H1 (cell line): ENCODE results near the gene ZDHHC11. TPM values are rescaled to one million over a fixed set of nuclear protein-coding genes. Genes with fewer than 3 reads are reported as not detected.

Experiments used
- CTCF ChIA-PET: fragments of 300-600 bp; sonication (Branson Sonifier 250); formaldehyde crosslinking; loops from one replicate; lab custom pipeline; 2021; ENCODE audit not compliant: partially characterized antibody; lab: Charles Lee
- POLR2A ChIA-PET: fragments of 300-600 bp; sonication (Branson Sonifier 250); formaldehyde crosslinking; loops from one replicate; lab custom pipeline; 2021; ENCODE audit warnings: inconsistent platforms; ENCODE audit not compliant: partially characterized antibody; lab: Charles Lee
- DNase-seq, 2 experiments: peaks; one replicate each; pipeline versions ENCODE4 v3.0.0 to v3.0.0-alpha.2; 2010 to 2022; ENCODE audit warnings: low spot score in 2 of 2, low read depth in 1 of 2, mixed read lengths in 1 of 2
- FAIRE-seq: peaks from 2 replicates; lab custom pipeline; 2011; peaks lifted over from hg19 to GRCh38; lab: Jason Lieb, UNC
- H2AFZ ChIP-seq: 2 replicates; pipeline ENCODE4 v1.8.1; 2012; ENCODE audit warnings: low read length, inconsistent platforms
- H2AK5ac ChIP-seq: 2 replicates; pipeline ENCODE4 v1.6.1; 2013; ENCODE audit warnings: low read depth, low read length
- H2BK120ac ChIP-seq: replicated peaks from 2 replicates; pipeline ENCODE3; 2013; ENCODE audit warnings: low read depth, low read length, inconsistent platforms
- H2BK12ac ChIP-seq: 2 replicates; pipeline ENCODE4 v1.6.1; 2013; ENCODE audit warnings: low read depth, low read length
- H2BK15ac ChIP-seq: 2 replicates; pipeline ENCODE4 v1.6.1; 2013; ENCODE audit warnings: low read length
- H2BK20ac ChIP-seq: 2 replicates; pipeline ENCODE4 v1.6.1; 2013; ENCODE audit warnings: low read length
- H2BK5ac ChIP-seq: 2 replicates; pipeline ENCODE4 v1.6.1; 2013; ENCODE audit warnings: low read depth, low read length
- H3K14ac ChIP-seq: 2 replicates; pipeline ENCODE4 v1.6.1; 2013; ENCODE audit warnings: inconsistent platforms; ENCODE audit not compliant: insufficient read length
- H3K18ac ChIP-seq: 2 replicates; pipeline ENCODE4 v1.6.1; 2013; ENCODE audit warnings: low read length; ENCODE audit errors: extremely low read depth
- H3K23ac ChIP-seq: 2 replicates; pipeline ENCODE4 v1.6.1; 2013; ENCODE audit warnings: inconsistent platforms; ENCODE audit not compliant: insufficient read length
- H3K23me2 ChIP-seq: 2 replicates; pipeline ENCODE4 v1.6.1; 2013; ENCODE audit warnings: low read depth, low read length
- H3K27ac ChIP-seq: 2 replicates; pipeline ENCODE4 v1.6.1; 2011; ENCODE audit warnings: low read depth, low read length, inconsistent platforms
- H3K27me3 ChIP-seq, 4 experiments: replicated peaks in 1 of 4; 1 replicate in 1 of 4; 2 replicates in 3 of 4; pipeline versions ENCODE4 v1.6.1 to v1.8.1; 2011 to 2013; ENCODE audit warnings: low read length in 3 of 4, mild to moderate bottlenecking in 3 of 4, inconsistent platforms in 2 of 4, mixed read lengths in 2 of 4, moderate library complexity in 1 of 4; ENCODE audit not compliant: control insufficient read depth in 3 of 4, insufficient read depth in 3 of 4; ENCODE audit errors: extremely low read depth in 1 of 4
- H3K36me3 ChIP-seq, 4 experiments: 2 replicates each; pipeline versions ENCODE4 v1.6.1 to v1.8.1; 2011 to 2013; ENCODE audit warnings: mild to moderate bottlenecking in 4 of 4, low read length in 3 of 4, moderate library complexity in 2 of 4, control low read depth in 1 of 4, inconsistent platforms in 1 of 4; ENCODE audit not compliant: insufficient read depth in 4 of 4, control insufficient read depth in 2 of 4
- H3K4ac ChIP-seq: replicated peaks from 2 replicates; pipeline ENCODE3; 2013; ENCODE audit warnings: low read length, low read depth, mixed read lengths, inconsistent platforms; ENCODE audit not compliant: insufficient read length
- H3K4me1 ChIP-seq, 4 experiments: replicated peaks in 1 of 4; 1 replicate in 1 of 4; 2 replicates in 3 of 4; pipeline versions ENCODE4 v1.6.1 to v1.8.1; 2011 to 2013; ENCODE audit warnings: low read length in 3 of 4, inconsistent platforms in 2 of 4, mixed read lengths in 1 of 4; ENCODE audit not compliant: insufficient read depth in 4 of 4, control insufficient read depth in 3 of 4
- H3K4me2 ChIP-seq, 2 experiments: 2 replicates each; pipeline versions ENCODE4 v1.6.1 to v1.8.1; 2011 to 2013; ENCODE audit warnings: low read depth in 2 of 2, low read length in 2 of 2, control low read depth in 1 of 2, inconsistent platforms in 1 of 2, mild to moderate bottlenecking in 1 of 2; ENCODE audit not compliant: insufficient read depth in 1 of 2
- H3K4me3 ChIP-seq, 4 experiments: fragments of 200-600, 300-600 bp in 1 of 4; sonication (generic), shearing (Covaris generic), sonication (Bioruptor Twin) in 1 of 4; 2 replicates each; pipeline versions ENCODE4 v1.5.1 to v1.8.1; 2011 to 2016; ENCODE audit warnings: low read length in 4 of 4, low read depth in 3 of 4, control low read depth in 2 of 4, inconsistent platforms in 2 of 4, mild to moderate bottlenecking in 2 of 4, mixed read lengths in 1 of 4, moderate library complexity in 1 of 4; ENCODE audit not compliant: insufficient read depth in 2 of 4; ENCODE audit errors: extremely low read depth in 1 of 4
- H3K56ac ChIP-seq: replicated peaks from 2 replicates; pipeline ENCODE3; 2013; ENCODE audit warnings: low read depth, mild to moderate bottlenecking, mixed read lengths, low read length, inconsistent platforms; ENCODE audit not compliant: insufficient read length
- H3K79me1 ChIP-seq: 2 replicates; pipeline ENCODE4 v1.6.1; 2013; ENCODE audit warnings: low read depth, low read length, control low read depth
- H3K79me2 ChIP-seq, 2 experiments: 2 replicates each; pipeline versions ENCODE4 v1.6.1 to v1.8.1; 2012 to 2013; ENCODE audit warnings: low read length in 2 of 2, mild to moderate bottlenecking in 2 of 2, inconsistent platforms in 1 of 2; ENCODE audit not compliant: insufficient read depth in 2 of 2, control insufficient read depth in 1 of 2
- H3K9ac ChIP-seq, 4 experiments: replicated peaks in 1 of 4; 1 replicate in 1 of 4; 2 replicates in 3 of 4; pipeline versions ENCODE4 v1.6.1 to v1.8.1; 2011 to 2013; ENCODE audit warnings: low read depth in 3 of 4, low read length in 3 of 4, control low read depth in 2 of 4, mild to moderate bottlenecking in 2 of 4, moderate library complexity in 2 of 4, inconsistent platforms in 1 of 4; ENCODE audit errors: extremely low read depth in 1 of 4
- H3K9me3 ChIP-seq, 2 experiments: 2 replicates each; pipeline versions ENCODE4 v1.6.1 to v1.8.1; 2012 to 2013; ENCODE audit warnings: mild to moderate bottlenecking in 2 of 2, moderate library complexity in 2 of 2, control low read depth in 1 of 2, inconsistent platforms in 1 of 2, low read depth in 1 of 2, low read length in 1 of 2, mixed read lengths in 1 of 2; ENCODE audit not compliant: insufficient read depth in 2 of 2
- H4K20me1 ChIP-seq, 2 experiments: replicated peaks in 1 of 2; 2 replicates each; pipeline versions ENCODE3 to v1.8.1; 2011 to 2013; ENCODE audit warnings: inconsistent platforms in 2 of 2, low read length in 2 of 2, mild to moderate bottlenecking in 1 of 2; ENCODE audit not compliant: insufficient read depth in 2 of 2, control insufficient read depth in 1 of 2
- H4K5ac ChIP-seq: 2 replicates; pipeline ENCODE4 v1.6.1; 2013; ENCODE audit warnings: low read length, low read depth, mixed read lengths, inconsistent platforms; ENCODE audit not compliant: insufficient read length
- H4K8ac ChIP-seq: 2 replicates; pipeline ENCODE4 v1.8.0; 2013; ENCODE audit warnings: mild to moderate bottlenecking, moderate library complexity, low read length, inconsistent platforms; ENCODE audit not compliant: insufficient read depth; ENCODE audit errors: extremely low read depth
- H4K91ac ChIP-seq: replicated peaks from 2 replicates; pipeline ENCODE3; 2013; ENCODE audit warnings: low read length, mixed read lengths, inconsistent platforms; ENCODE audit not compliant: insufficient read length
- ATF2 ChIP-seq: IDR thresholded peaks from 2 replicates; pipeline ENCODE4 v1.6.1; 2012; ENCODE audit warnings: low read length, inconsistent platforms
- CTCF ChIP-seq, 3 experiments: IDR thresholded peaks; 1 replicate in 2 of 3; 2 replicates in 1 of 3; pipeline versions ENCODE4 v1.5.1 to v1.6.1; 2011; ENCODE audit warnings: low read length in 3 of 3, mild to moderate bottlenecking in 3 of 3, inconsistent platforms in 2 of 3, low read depth in 1 of 3, moderate library complexity in 1 of 3; ENCODE audit not compliant: insufficient read depth in 1 of 3; ENCODE audit errors: control extremely low read depth in 1 of 3
- E2F6 ChIP-seq: IDR thresholded peaks from 2 replicates; pipeline ENCODE4 v1.6.1; 2012; ENCODE audit warnings: inconsistent platforms
- GABPA ChIP-seq: IDR thresholded peaks from 2 replicates; pipeline ENCODE4 v1.6.1; 2011; ENCODE audit warnings: mild to moderate bottlenecking, low read length, moderate library complexity, borderline replicate concordance; ENCODE audit not compliant: insufficient read depth
- NRF1 ChIP-seq: IDR thresholded peaks from 2 replicates; pipeline ENCODE4 v1.6.1; 2011; ENCODE audit warnings: mild to moderate bottlenecking, low read depth, low read length, improper control_type of control experiment
- POU5F1 ChIP-seq: IDR thresholded peaks from 2 replicates; pipeline ENCODE4 v1.6.1; 2011; ENCODE audit warnings: low read depth, mild to moderate bottlenecking, low read length, moderate library complexity
- RXRA ChIP-seq: IDR thresholded peaks from 2 replicates; pipeline ENCODE4 v1.6.1; 2011; ENCODE audit warnings: low read depth, mild to moderate bottlenecking, low read length, moderate library complexity; ENCODE audit not compliant: insufficient read depth
- WGBS, 2 experiments: shearing (Covaris generic) in 1 of 2; methylation state at CpG; one replicate each; pipeline versions ENCODE4 v1.1.6 to v1.1.7; 2013 to 2015; ENCODE audit warnings: low lambda C conversion rate in 2 of 2, mixed read lengths in 2 of 2, inconsistent platforms in 1 of 2, low coverage in 1 of 2, missing lambda C conversion rate in 1 of 2; ENCODE audit not compliant: insufficient replicate concordance in 2 of 2, insufficient coverage in 1 of 2, insufficient read length in 1 of 2; ENCODE audit errors: extremely low coverage in 1 of 2, missing lambda C conversion rate in 1 of 2; 5-methylcytosine and 5-hydroxymethylcytosine counted together
- polyA plus RNA-seq, 7 experiments: library from polyadenylated mRNA; depleted of rRNA in 3 of 7; stranded (reverse) in 5 of 7; unstranded in 2 of 7; fragments of >200 nt in 5 of 7; fragments of 200-250 nt in 2 of 7; gene quantifications; 1 replicate in 5 of 7; 2 replicates in 1 of 7; 4 replicates in 1 of 7; pipeline versions ENCODE4 v1.2.1 to v1.2.3, GENCODE V29; 2011 to 2013; ENCODE audit warnings: missing spikeins in 2 of 7, mixed read lengths in 2 of 7
- total RNA-seq: library from RNA; stranded (reverse); fragmentation: NEBNext Ultra II Directional; extraction: Animal tissue kit (Norgen Biotek cat#: 25700); gene quantifications from 2 replicates; pipeline ENCODE4 v1.2.1, GENCODE V29; 2021

ZDHHC11 gene
- total and polyA plus RNA-seq, 2 of the 8 experiments (the other 6 are each of a cell fraction or from before 2014, with no cell fraction given), result 4.7 to 16.6 TPM

GRCh38 chr5:849651-850301 lies 1.0 kb downstream of the ZDHHC11 start:
- H2BK5ac ChIP-seq, result no peak overlapping the region
- peaks cover 0 to 5% (median 0%) of the 10 kb centered on the region in 4 experiments; a peak in 3 of 8 replicates for H3K36me3 ChIP-seq
- H3K23me2 ChIP-seq, result no peaks in the 10 kb centered on the region
- ChIA-PET POLR2A (interaction anchor here (0.6 to 2.8 kb wide), 7 partner anchors 10 to 467 kb away, joined by 3 to 20 read pairs (median 4); partner anchors contain the start of genes BRD9 and TRIP13), CTCF (interaction anchor here (2.0 kb wide), 1 partner anchor 53 kb away, joined by 5 read pairs; no protein-coding TSS in a partner anchor)
- 93% methylated on average over 11 of the region's 20 CpGs; no CpG with 5 or more reads in 1 of the 2 experiments for WGBS, 2 experiments
- H3K9ac ChIP-seq, result no peak overlapping the region
- H3K9me3 ChIP-seq, result no peaks in the 10 kb centered on the region
- no peak overlapping the region for H2BK20ac ChIP-seq
- no peak overlapping the region for H4K8ac ChIP-seq
- peaks cover 0 to 3% (median 0%) of the 10 kb centered on the region in 4 experiments; a peak in 1 of 7 replicates for H3K4me1 ChIP-seq
- H3K4ac ChIP-seq, result no peak overlapping the region
- H4K20me1 ChIP-seq, result no peaks in the 10 kb centered on the region
- no peak overlapping the region for H2BK12ac ChIP-seq
- no peak overlapping the region for H2AK5ac ChIP-seq
- H4K5ac ChIP-seq, result no peak overlapping the region
- no peak overlapping the region for H3K27ac ChIP-seq
- H3K18ac ChIP-seq, result no peak overlapping the region
- H3K4me3 ChIP-seq, result no peak overlapping the region
- H3K79me2 ChIP-seq, result no peaks in the 10 kb centered on the region
- no peak for FAIRE-seq
- H3K27me3 ChIP-seq, result 0 out of 7 replicates have a peak, but pooled peaks cover 0 to 2% (median 0%) of the 10 kb centered on the region in 4 experiments
- H3K14ac ChIP-seq, result no peak overlapping the region
- no peak overlapping the region for H3K4me2 ChIP-seq
- DNase-seq, result no peak
- no peak overlapping the region for H4K91ac ChIP-seq
- no peak overlapping the region for H2BK120ac ChIP-seq
- no peak overlapping the region for H2BK15ac ChIP-seq
- no peak overlapping the region for H3K56ac ChIP-seq
- no peaks in the 10 kb centered on the region for H3K79me1 ChIP-seq
- H2AFZ ChIP-seq, result no peak overlapping the region
- H3K23ac ChIP-seq, result no peak overlapping the region
- TF ChIP-seq GABPA (no peak), RXRA (no peak), CTCF (IDR thresholded peaks at IDR 0.05; ENCODE audit: control extremely low read depth in 1 of 3, insufficient read depth in 1 of 3, low read depth in 1 of 3, low read length in 3 of 3) (no peak), NRF1 (no peak), E2F6 (no peak), ATF2 (no peak), POU5F1 (no peak)
